Fibroblast of skin of abdomen (primary cell): ENCODE measurements around the gene PRKAG1.

Experiments
- DNase-seq: peaks from one replicate; pipeline ENCODE4 v3.0.0-alpha.2; 2013

The PRKAG1 gene

GRCh38 chr12:48980953-48981756 is 37.4 kb downstream of the PRKAG1 start:
- DNase-seq = no peak

- DNase-seq = no peak
Observed at GRCh38 chr12:48980389-48980952, 38.1 kb downstream of the PRKAG1 start.

GRCh38 chr12:48979602-48980388 is 38.8 kb downstream of the PRKAG1 start:
- DNase-seq = no peak

GRCh38 chr12:48978741-48979601 is 39.6 kb downstream of the PRKAG1 start:
- DNase-seq = no peak

- no peak for DNase-seq
Observed at GRCh38 chr12:48978291-48978740, 40.3 kb downstream of the PRKAG1 start, which contains the start of gene WNT1. WNT1 (plus strand) TSS chr12:48978322; CDS start chr12:48978651, 329 bp downstream.

- no peak for DNase-seq
Observed at GRCh38 chr12:48977290-48978281, 41.0 kb downstream of the PRKAG1 start.

GRCh38 chr12:48973941-48974673 is 44.5 kb downstream of the PRKAG1 start:
- DNase-seq = peak; percentile 55

- DNase-seq = no peak
Observed at GRCh38 chr12:48973531-48973930, 45.0 kb downstream of the PRKAG1 start.

- no peak for DNase-seq
Observed at GRCh38 chr12:48972952-48973483, 45.6 kb downstream of the PRKAG1 start.

- peak; percentile 46 for DNase-seq
Observed at GRCh38 chr12:48972213-48972951, 46.2 kb downstream of the PRKAG1 start.

GRCh38 chr12:48970702-48971334 is 47.8 kb downstream of the PRKAG1 start:
- no peak for DNase-seq

GRCh38 chr12:48969833-48970701 is 48.5 kb downstream of the PRKAG1 start:
- no peak for DNase-seq

- no peak for DNase-seq
Observed at GRCh38 chr12:48969160-48969771, 49.3 kb downstream of the PRKAG1 start.

- no peak for DNase-seq
Observed at GRCh38 chr12:48968467-48968866, 50.1 kb downstream of the PRKAG1 start.

- DNase-seq = no peak
Observed at GRCh38 chr12:48967991-48968390, 50.6 kb downstream of the PRKAG1 start.

- no peak for DNase-seq
Observed at GRCh38 chr12:48966177-48966895, 52.2 kb downstream of the PRKAG1 start.
